ENCODE data around the gene STK25.
"Not testable (repeated sequence)": the region's sequence is repeated elsewhere in the genome, so short reads cannot be mapped to it uniquely, and the experiment has no call there.

The STK25 gene

GRCh38 chr2:241539616-241540374, 31.4 kb upstream of the STK25 start:
- DNase-seq = no peak

DNA sequence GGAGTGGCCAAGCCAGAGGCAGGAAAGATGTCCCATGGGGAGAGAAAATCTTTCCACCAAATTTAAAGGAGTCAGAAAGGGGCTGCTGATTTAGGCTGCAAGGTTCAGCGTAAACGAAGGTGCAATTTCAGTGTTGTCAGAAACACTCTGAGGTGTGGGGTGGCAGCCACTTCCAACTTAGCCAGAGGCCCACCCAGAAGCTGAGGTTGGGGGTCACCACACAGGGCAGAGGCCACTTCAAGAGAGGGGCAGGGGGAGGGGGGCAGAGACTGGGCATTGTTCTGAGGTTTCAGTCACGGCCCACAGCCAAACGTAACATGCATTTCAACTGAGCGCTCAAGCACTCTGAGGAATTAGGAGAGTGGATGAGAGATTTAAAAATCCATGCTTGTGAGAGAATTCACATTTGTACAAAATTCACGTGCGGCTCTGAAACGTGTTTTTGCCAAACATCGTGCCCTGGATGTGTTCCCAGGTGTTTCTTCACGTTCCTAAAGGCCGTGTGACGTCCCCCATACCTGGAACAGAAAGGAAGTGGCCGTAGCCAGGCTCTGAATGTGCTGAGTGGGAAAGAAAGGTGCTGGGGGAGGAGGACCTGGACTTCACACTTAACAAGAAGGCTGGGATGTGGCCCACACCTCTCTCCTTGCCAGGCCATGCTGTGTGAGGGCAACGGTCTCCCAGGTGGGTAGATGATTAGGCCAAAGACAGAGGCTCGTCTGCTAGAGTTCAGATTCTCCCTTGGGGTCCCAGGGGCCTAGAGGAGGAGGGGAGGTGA, 30.6 kb upstream of the STK25 start:
- DNase-seq = no peak

GRCh38 chr2:241535871-241536655, 27.7 kb upstream of the STK25 start:
- DNase-seq = no peak

GRCh38 chr2:241534701-241535375, 26.5 kb upstream of the STK25 start:
- DNase-seq = no peak

GRCh38 chr2:241534293-241534692, 25.9 kb upstream of the STK25 start:
- DNase-seq = no peak

DNA sequence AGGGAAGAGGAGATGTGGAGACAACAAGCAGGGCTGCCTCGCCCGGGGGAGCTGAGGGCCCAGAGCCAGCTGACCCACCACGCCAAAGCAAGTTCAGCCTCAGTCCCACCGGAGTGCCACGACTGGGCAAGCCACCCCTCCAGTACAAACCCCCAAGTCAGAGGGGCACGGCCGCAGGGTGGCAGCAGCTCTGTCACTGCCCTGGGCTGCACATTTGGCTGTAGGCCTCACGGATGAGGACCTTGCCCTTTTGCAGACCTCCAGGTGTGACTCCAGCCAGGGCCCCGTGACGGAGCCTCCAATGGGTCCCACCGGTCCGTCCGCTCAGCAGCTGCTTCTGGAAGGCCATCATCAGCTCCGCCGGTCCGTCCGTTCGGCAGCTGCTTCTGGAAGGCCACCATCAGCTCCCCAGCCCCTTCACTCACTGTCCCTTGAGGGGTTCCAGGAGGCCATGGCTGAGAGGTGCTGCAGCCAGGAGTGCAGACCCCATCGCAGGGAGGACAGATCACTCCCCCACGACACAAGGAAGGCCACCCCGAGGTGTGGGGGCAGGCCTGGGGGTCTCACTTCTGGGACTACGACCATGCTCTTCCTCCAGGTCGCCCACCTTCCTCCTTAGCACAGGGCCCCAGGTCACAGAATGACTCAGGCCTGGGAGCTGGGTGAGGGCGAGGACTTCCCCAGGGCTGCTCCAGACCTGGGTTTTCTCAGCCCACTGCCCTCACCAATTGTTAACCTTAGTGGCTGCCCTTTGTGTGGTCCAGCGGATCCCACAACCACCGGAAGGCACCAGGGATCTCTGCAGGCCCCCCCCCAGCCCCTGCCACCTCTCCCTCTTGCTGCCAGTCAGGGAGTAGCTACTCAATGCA, 24.6 kb upstream of the STK25 start:
- DNase-seq = no peak

- DNase-seq = no peak
Observed at GRCh38 chr2:241532168-241532567, 23.8 kb upstream of the STK25 start.

- DNase-seq = no peak
Observed at GRCh38 chr2:241531161-241531722, 22.9 kb upstream of the STK25 start.

GRCh38 chr2:241530571-241530970, 22.2 kb upstream of the STK25 start:
- DNase-seq = no peak

GRCh38 chr2:241525818-241526780, 17.7 kb upstream of the STK25 start:
- DNase-seq = not testable (repeated sequence)

GRCh38 chr2:241522477-241522876, 14.1 kb upstream of the STK25 start:
- DNase-seq = no peak

- no peak for DNase-seq
Observed at GRCh38 chr2:241519669-241520068, 11.3 kb upstream of the STK25 start.

DNA sequence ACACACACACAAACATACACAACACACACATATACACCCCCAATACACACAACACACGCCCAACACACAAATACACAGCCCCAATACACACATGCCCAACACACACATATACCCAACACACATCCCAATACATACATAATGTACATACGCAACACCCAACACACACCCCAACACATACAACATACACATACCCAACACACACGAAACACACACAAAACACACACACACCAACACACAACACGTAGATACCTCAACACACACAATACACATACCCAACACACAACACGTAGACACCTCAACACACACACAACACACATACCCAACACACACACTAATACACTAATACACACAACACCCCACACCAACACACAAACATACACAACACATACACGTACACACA, 8.9 kb upstream of the STK25 start:
- DNase-seq = no peak

- DNase-seq = no peak
Observed at GRCh38 chr2:241516520-241516965, 8.2 kb upstream of the STK25 start.

DNA sequence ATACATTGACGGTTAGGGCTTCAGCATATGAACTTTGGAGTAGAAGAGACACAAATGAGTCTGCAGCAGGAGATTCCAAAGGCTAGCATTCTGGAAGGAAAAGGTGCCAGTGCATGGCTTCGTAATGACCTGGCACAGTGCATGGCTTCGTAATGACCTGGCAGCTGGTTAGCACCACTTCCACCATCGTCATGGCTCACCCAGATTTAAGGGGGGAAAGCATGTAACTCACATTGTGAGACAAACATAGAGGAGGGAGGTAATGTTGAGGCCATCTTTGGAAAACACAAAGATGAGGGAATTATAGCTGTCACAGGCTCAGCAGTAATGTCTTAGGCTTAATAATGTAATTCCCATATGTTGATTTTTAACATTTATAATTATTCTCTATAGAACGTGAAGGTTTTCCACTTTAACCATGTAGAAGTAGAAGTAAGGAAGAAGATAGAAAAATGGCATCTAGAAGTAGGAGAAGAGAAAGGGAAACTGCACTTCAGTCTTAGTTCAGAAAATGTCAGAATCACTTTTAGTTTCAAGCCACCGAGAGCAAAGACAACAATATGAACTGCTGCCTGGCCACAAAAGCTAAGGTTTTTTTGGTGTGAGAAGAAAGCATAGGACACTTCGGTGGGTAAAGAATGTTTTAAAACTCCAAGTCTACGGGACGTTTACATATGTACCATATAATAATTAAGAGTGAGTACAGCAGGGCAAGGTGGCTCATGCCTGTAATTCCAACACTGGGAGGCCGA, 6.8 kb upstream of the STK25 start:
- DNase-seq = no peak

GRCh38 chr2:241514553-241514952, 6.2 kb upstream of the STK25 start:
- DNase-seq = no peak

GRCh38 chr2:241511091-241511741, 2.8 kb upstream of the STK25 start:
- DNase-seq = no peak

DNA sequence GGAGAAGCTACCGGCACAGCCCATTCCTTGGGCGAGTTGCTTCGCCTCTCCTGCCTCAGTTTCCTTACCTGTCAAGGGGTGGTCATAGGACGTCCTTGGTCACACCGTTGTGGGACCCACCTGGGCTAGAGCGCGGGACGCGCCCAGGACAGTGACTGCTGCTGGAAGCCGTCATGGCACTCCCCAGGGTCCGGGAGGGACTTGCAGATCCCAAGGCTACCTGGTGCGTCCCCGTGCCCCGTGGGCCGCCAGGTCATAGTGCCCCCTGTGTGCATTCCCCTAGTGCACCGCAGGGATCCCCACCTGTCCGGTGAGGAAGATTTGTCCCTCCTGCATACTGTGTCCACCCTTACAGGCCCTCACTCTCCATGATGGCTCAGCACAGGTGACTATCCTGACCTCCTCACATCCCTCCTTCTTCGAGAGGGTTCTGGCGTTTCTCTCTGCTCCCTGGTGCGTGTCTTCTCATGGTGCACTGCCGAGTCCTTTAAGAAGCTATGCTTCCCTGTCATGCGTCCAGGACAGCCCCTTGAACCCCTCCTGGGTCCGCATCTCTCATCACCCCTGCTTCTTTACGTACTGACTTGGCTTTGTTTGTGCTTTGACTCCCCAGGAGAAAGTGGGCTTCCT, 886 bp upstream of the STK25 start:
- DNase-seq = no peak
